ACHN (cell line): ENCODE results near the gene TRMT112.

Experiments
- DNase-seq: peaks from one replicate; pipeline ENCODE4 v3.0.0-alpha.2; 2015
- in situ Hi-C: cut with HindIII; loops from 2 replicates; pipeline ENCODE4 v1.10.0; 2017; ENCODE audit warnings: low sequenced_read_pairs, low pct_ligation_motif_present, low pct_unique_long_range_greater_than_20kb

The TRMT112 gene

DNA sequence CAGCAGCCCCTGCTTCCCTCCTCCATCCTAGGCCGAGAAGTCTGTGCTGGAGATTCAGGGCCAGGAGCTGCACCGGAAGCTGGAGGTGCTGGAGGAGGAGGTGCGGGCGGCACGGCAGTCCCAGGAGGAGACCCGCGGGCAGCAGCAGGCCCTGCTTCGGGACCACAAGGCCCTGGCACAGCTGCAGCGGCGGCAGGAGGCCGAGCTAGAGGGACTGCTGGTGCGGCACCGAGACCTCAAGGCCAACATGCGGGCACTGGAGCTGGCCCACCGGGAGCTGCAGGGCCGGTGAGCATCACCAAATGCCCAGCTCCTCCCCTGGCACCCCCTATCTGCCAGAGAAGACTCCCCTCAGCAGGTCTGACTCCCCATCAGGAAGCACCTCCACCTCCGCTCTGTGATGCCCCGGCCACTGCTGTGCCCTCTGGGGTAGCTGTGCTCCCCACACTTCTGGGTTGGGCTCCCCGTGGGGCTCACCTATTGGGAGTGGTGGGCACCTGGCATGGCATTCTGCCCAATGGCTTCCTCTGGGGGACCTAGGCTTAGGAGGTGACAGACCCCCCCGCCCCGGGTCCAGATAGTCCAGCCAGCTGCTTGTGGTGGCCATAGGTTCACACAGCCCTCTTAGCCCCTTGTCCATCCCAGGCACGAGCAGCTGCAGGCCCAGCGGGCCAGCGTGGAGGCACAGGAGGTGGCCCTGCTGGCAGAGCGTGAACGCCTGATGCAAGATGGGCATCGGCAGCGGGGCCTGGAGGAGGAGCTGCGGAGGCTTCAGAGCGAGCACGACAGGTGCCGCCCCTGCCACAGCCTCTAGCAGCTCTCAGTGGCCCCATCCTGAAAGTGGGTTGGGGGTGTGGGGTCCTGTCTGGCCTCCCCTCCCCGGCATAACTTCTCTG, 35.0 kb upstream of the TRMT112 start:
- in situ Hi-C loops = no loop called here
- DNase-seq = no peak

DNA sequence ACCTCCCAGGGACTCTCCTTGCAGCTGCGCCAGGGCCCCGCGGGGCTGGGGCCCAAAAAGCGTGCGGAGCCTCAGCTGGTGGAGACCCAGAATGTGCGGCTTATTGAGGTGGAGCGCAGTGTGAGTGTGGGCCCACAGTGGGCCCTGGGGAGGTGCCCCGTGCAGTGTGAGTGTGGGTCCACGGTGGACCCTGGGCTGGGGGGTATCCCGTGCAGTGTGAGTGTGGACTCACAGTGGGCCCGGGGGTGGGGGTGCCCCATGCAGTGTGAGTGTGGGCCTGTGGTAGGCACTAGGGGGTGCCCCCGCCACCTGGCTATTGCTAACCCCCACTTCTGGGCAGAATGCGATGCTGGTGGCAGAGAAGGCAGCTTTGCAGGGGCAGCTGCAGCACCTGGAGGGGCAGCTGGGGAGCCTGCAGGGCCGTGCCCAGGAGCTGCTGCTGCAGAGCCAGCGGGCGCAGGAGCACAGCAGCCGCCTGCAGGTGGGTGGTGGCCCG, 33.8 kb upstream of the TRMT112 start:
- in situ Hi-C loops = no loop called here
- no peak for DNase-seq

DNA sequence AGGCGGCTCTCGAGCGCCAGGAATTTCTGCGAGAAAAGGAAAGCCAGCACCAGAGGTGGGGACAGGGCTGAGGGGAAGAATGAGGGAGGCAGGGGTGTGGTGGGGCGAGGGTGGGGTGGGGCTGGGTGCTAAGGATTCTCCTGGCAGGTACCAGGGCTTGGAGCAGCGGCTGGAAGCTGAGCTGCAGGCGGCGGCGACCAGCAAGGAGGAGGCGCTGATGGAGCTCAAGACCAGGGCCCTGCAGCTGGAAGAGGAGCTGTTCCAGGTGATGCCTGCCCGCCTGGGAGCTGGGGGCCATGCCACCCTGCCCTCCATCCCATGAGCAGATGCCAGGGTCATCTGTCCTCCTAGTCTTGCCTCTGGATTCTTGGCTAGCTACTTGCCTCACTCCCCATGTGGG, 32.0 kb upstream of the TRMT112 start:
- DNase-seq = no peak
- in situ Hi-C loops = no loop called here

DNA sequence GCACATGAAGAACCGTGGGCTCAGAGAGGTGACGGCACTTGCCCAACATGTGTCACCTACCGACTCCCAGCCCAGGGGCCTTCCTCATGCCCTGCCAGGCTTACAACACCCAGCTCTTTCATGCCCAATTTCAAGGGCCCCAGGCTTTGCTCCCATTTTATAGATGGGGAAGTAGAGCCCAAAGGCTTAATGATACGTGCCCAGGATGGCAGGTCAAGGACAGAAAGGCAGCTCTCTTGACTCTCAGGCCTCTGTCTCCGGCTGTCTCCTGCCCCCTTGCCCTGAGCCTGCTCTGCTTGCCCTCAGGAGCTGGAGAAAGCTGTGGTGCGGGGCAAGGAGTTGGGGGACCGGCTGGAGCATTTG, 31.6 kb upstream of the TRMT112 start:
- in situ Hi-C loops = no loop called here
- no peak for DNase-seq

DNA sequence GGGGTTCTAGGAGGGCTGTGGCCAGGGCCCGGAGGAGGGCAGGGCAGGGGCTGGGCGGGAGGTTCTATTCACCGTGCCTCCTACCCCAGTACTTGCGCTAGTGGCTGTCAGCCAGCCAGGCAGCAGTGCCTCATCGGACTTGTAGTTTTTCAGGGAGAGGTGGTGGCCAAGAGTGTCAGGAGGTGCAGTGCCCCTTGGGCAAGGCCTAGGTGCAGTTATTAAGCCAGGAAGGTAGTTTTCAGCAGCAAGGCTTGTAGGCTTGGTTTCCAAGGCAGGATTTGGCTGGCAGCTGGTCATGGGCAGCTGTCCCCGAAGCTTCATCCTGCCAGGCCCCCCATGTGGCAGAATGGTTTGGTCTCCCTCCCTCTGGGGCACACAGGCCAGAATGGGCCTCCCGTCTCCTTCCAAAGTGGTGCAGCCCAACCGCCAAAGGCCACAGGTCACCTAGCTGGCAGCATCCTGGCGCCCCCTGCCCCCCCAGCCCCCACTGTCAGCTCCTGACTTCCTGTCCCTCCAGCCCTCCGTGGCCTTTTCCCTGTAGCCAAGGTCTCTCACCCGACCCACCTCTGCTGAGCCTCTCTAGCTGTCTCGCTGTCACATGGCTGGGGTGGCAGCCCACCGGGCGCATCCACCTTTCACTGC, 31.1 kb upstream of the TRMT112 start:
- in situ Hi-C loops = no loop called here
- no peak for DNase-seq

DNA sequence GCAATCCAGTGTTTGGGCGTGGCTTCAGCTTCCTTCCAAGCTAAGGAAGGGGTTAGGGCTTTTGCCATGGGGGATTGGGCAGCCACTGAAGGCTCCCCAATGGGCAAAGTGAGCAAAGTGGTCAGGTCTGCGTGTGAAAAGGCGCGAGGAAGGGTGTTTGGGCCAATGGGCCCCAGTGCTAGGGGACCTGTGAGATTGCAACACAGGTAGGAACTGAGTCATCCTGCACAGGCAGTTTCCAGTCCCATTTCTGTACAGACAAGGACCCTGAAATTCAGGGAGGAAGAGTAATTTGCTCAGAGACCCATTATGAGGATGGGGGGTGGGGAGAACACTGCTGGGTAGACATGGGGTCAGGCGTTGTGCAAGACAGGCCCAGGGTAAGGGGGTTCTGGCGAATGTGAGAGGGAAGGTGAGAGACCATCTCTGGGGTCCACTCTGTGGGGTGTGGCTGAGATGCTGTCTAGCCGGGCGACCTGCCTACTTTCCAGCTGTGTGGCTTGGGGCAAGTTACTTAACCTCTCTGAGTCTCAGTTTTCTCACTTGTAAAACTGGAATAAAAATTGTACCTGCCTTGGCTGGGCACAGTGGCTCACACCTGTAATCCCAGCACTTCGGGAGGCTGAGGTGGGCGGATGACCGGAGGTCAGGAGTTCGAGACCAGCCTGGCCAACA, 30.0 kb upstream of the TRMT112 start:
- in situ Hi-C loops = no loop called here
- no peak for DNase-seq

DNA sequence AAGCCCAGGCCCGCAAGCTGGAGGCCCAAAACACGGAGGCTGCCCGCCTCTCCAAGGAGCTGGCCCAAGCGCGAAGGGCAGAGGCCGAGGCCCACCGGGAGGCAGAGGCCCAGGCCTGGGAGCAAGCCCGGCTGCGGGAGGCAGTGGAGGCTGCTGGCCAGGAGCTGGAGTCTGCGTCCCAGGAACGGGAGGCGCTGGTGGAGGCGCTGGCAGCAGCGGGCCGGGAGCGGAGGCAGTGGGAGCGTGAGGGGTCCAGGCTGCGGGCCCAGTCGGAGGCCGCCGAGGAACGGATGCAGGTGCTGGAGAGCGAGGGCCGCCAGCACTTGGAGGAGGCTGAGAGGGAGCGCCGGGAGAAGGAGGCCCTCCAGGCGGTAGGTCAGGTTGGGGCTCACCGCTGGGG, 27.4 kb upstream of the TRMT112 start:
- no peak for DNase-seq
- in situ Hi-C loops = no loop called here

DNA sequence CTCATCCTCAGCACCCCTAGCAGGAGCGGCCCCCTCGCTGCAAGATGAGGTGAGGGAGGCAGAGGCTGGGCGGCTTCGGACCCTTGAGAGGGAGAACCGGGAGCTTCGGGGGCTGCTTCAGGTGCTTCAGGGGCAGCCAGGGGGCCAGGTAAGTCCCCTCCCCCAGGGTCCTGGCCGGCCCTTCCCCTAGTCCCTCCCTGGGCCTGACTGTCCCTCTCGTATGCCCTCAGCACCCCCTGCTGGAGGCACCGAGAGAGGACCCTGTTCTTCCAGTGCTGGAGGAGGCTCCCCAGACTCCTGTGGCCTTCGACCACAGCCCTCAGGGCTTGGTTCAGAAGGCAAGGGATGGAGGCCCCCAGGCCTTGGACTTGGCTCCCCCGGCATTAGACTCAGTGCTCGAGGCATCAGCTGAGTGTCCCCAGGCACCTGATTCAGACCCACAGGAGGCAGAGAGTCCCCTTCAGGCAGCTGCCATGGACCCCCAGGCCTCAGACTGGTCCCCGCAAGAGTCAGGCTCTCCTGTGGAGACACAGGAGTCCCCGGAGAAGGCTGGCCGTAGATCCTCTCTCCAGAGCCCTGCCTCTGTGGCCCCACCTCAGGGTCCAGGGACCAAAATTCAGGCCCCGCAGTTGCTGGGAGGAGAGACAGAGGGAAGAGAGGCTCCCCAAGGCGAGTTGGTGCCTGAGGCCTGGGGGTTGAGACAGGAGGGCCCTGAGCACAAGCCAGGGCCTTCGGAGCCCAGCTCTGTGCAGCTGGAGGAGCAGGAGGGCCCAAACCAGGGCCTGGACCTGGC, 26.6 kb upstream of the TRMT112 start:
- DNase-seq = peak; percentile 39
- in situ Hi-C loops = no loop called here

DNA sequence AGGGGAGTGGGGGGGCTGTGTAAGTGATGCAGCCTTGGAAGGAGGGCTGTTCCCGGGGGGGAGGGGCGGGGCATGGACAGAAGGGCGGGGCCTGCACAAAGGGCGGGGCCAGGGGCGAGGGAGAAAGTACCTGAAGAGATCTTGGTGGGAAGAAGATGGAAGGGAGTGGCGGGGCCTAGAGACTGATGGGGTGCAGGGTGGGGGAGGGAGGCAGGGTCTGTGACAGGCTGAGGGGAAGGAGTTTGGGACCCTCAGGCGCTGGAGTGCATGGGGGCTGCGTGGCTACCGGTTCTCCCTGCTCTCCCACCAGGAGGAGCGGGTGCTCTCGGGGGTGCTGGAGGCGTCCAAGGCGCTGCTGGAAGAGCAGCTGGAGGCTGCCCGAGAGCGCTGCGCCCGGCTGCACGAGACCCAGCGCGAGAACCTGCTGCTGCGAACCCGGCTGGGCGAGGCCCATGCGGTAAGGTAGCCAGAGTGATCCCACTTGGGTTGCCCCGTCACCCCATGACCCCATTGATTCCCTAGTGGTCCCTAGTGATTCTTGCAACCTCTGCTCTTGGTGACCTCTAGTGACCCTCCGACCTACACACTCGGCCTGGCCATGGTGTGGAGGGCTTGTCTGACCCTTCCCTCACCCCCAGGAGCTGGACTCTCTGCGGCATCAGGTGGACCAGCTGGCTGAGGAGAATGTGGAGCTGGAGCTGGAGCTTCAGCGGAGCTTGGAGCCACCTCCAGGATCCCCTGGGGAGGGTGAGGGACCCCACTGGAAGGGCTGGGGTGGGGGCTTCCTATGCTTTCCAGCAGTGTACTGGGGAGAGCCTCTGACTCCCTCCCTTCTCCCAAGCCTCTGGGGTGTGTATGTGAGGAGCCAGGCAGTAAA, 25.7 kb upstream of the TRMT112 start:
- no peak for DNase-seq
- in situ Hi-C loops = no loop called here

DNA sequence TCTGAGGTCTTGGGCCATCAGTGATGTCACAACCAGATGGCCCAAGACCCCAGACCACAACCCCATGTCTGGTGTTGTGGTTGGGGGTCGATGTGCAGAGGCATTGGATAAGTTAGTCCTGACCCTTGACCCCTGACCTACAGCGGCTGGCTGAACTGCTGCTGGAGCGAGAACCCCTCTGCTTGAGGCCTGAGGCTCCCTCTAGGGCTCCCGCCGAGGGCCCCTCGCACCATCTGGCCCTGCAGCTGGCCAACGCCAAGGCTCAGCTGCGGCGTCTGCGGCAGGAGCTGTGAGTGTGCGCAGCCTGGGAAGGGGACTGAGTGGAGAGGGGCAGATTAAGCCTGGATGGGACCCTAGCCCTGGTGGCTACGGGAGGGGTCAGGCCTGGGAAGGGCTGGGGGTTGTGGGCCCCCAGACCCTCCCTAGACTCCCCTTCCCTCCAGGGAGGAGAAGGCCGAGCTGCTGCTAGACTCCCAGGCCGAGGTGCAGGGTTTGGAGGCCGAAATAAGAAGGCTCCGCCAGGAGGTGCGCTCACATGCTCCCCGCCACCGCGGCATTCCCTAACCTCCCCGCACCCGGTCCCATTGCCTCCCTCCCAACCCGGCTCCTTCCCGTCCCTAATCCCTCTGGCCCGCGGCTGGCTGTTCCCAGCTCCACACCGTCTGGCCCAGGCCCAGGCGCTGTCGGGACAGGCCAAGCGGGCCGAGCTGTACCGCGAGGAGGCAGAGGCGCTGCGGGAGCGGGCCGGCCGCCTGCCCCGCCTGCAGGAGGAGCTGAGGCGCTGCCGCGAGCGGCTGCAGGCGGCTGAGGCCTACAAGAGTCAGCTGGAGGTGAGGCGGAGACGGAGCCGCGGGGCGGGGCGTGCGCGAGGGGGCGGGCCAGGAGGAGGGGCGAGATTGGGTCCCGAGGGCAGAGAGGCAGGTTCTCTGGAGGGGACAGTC, 24.8 kb upstream of the TRMT112 start:
- in situ Hi-C loops = no loop called here
- DNase-seq = peak; percentile 85

DNA sequence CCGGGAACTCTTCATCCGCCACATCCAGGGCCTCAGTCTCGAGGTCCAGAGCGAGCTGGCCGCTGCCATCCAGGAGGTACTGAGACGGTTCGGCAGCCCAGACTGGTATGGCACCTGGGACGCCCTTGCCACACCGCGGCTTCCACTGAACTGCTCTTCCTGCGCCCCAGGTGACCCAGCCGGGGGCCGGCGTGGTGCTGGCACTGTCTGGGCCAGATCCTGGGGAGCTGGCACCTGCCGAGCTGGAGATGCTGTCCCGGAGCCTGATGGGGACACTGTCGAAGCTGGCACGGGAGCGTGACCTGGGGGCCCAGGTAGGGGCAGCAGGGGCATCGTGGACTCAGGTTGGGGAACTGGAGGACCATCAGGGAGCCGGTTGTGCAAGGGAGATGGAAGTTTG, 24.1 kb upstream of the TRMT112 start:
- in situ Hi-C loops = no loop called here
- DNase-seq = no peak

DNA sequence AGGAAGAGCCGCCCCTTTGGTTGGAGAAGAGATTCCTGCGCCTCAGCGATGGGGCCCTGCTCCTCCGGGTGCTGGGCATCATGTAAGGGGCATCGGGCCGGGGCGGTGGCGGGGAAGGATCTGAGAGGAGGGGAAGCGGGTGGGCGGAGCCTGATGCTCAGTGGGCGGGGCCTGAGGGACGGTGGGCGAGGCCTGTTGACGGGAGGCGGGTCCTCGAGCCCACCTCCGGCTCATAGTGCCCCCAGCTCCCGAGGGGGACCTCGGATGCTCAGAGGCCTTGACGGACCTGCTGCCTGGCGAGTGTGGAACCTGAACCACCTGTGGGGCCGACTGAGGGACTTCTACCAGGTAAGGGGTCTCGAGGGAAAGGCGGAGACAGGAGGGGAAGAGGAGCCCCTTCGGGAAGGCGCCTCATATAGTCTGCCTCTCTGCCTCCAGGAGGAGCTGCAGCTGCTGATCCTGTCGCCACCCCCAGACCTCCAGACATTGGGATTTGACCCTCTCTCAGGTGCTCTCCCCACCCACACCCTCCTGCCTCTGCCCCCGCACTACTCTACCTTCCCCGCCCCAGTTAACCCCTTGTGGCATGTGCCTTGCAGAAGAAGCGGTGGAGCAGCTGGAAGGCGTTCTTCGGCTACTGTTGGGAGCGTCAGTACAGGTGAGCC, 23.4 kb upstream of the TRMT112 start:
- DNase-seq = no peak
- in situ Hi-C loops = no loop called here

DNA sequence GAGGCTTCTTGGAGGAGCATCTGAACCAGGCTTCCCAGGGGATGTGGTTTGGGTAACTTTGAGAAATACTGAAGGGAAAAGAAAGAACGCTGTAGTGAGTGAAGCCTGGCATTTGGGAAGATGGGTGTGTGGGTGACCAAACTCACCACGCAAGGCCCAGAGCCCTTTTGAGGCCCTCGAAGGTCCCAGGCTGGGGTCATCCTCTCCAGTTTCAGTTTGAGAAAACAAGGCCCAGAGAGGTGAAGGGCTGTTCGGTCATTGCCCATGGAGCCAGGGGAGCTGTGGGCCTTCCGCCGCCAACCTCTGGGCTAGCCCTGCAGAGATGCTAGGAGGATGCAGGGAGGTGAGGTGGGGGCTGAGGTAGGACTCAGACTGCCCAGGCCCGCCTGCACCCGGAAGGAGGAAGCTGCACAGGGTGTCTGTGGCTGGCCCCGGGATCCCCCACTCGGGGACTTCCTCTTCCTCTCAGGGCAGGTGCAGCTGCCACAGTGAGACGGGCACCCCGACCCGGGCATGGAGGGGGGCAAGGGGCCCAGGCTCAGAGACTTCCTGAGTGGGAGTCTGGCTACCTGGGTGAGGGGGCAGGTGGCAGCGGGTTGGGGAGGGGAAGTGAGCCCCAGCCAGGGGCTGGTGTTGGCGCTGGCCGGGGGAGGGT, 22.5 kb upstream of the TRMT112 start, which contains the start of gene CCDC88B:
Gene CCDC88B (plus strand): TSS at position 451 of the 655 bp plus-strand sequence. CDS start 63 bp downstream, at position 514.
- in situ Hi-C loops = no loop called here
- DNase-seq = no peak

DNA sequence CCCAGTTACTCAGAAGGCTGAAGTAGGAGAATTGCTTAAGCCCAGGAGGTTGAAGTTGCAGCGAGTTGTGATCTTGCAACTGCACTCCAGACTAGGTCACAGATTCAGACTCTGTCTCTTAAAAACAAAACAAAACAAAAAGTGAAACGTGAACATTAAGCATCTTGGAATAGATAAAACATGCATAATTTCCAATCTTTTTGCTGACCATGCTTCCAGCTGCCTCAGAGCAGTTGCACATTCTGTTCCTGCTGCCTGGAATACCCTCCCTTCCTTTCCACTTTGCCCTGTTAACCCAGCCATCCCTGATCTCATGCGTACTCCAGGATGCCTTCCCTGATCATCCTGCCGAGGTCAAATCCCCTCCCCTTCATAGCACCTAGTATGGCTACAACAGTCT, 21.9 kb upstream of the TRMT112 start:
- in situ Hi-C loops = no loop called here
- DNase-seq = no peak

DNA sequence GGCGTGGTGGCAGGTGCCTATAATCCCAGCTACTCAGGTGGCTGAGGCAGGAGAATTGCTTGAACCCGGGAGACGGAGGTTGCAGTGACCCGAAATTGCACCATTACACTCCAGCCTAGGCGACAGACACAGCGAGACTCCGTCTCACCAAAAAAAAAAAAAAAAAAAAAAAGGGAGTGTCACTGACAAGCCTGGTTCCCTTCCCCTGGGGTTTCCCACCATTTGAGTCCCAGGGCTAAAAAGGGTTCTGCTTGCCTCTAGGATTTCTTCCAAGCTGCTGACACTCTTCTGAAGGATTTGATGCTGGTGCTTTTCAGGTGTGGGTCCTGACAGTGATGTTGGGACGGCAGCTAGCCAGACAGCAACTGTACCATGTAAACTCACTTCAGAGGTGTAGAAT, 21.4 kb upstream of the TRMT112 start:
- no peak for DNase-seq
- in situ Hi-C loops = no loop called here
